CD4-positive, alpha-beta T cell (primary cell): ENCODE measurements around the gene ICAM2. TPM values are rescaled to one million over a fixed set of nuclear protein-coding genes. Genes with fewer than 3 reads are reported as not detected.

ENCODE experiments used
- ATAC-seq: fragments of 200-7000 bp; cut with Tn5 transposase; one replicate; pipeline ENCODE4 v1.10.0; 2022; ENCODE audit warnings: mild to moderate bottlenecking; ENCODE audit not compliant: poor library complexity
- CTCF ChIA-PET: fragments of 350-600 bp; sonication (Branson Sonifier 250); formaldehyde crosslinking; loops from one replicate; lab custom pipeline; 2021; ENCODE audit warnings: antibody characterized with exemption, inconsistent platforms; lab: Charles Lee
- POLR2A ChIA-PET: fragments of 350-600 bp; sonication (Branson Sonifier 250); formaldehyde crosslinking; loops from one replicate; lab custom pipeline; 2021; ENCODE audit warnings: antibody characterized with exemption, inconsistent platforms; lab: Charles Lee
- DNase-seq, 14 experiments: peaks; one replicate each; pipeline ENCODE4 v3.0.0-alpha.2; 2013 to 2020; ENCODE audit warnings: mixed read lengths in 2 of 14
- H3K27ac ChIP-seq, 2 donors: one replicate each; pipeline versions ENCODE4 v1.5.1 to v1.7.0; 2013; ENCODE audit warnings: low read length in 2 of 2, low read depth in 1 of 2, mild to moderate bottlenecking in 1 of 2
- H3K27me3 ChIP-seq, 2 experiments: 1 replicate in 1 of 2; 2 replicates in 1 of 2; pipeline versions ENCODE4 v1.6.1 to v1.7.0; 2013; ENCODE audit warnings: low read length in 2 of 2, control low read depth in 1 of 2, mild to moderate bottlenecking in 1 of 2, moderate library complexity in 1 of 2; ENCODE audit not compliant: insufficient read depth in 2 of 2, control insufficient read depth in 1 of 2
- H3K36me3 ChIP-seq: one replicate; pipeline ENCODE4 v1.6.1; 2013; ENCODE audit warnings: low read length, control low read depth; ENCODE audit not compliant: insufficient read depth
- H3K4me1 ChIP-seq: one replicate; pipeline ENCODE4 v1.6.1; 2013; ENCODE audit warnings: low read length, control low read depth; ENCODE audit not compliant: insufficient read depth
- H3K4me3 ChIP-seq: one replicate; pipeline ENCODE4 v1.5.1; 2013; ENCODE audit warnings: mild to moderate bottlenecking, low read length, moderate library complexity
- H3K9me3 ChIP-seq, 2 experiments: 1 replicate in 1 of 2; 2 replicates in 1 of 2; pipeline versions ENCODE4 v1.6.1 to v1.7.0; 2013; ENCODE audit warnings: low read length in 2 of 2, mild to moderate bottlenecking in 2 of 2, control low read depth in 1 of 2, moderate library complexity in 1 of 2; ENCODE audit not compliant: control insufficient read depth in 1 of 2, insufficient read depth in 1 of 2
- H3K27ac Mint-ChIP-seq: one replicate; pipeline ENCODE4 v1.8.0; 2020; ENCODE audit warnings: mixed read lengths
- H3K27me3 Mint-ChIP-seq: one replicate; pipeline ENCODE4 v1.8.0; 2021; ENCODE audit warnings: mixed read lengths
- H3K36me3 Mint-ChIP-seq: one replicate; pipeline ENCODE4 v1.8.0; 2021; ENCODE audit warnings: low read depth, mixed read lengths
- H3K4me1 Mint-ChIP-seq: one replicate; pipeline ENCODE4 v1.8.0; 2021; ENCODE audit warnings: low read depth, mixed read lengths
- H3K4me3 Mint-ChIP-seq: one replicate; pipeline ENCODE4 v1.8.0; 2020; ENCODE audit warnings: mild to moderate bottlenecking, mixed read lengths
- H3K9me3 Mint-ChIP-seq: one replicate; pipeline ENCODE4 v1.8.0; 2020; ENCODE audit warnings: mixed read lengths
- CTCF ChIP-seq: fragments of 200-600 bp; IDR thresholded peaks from one replicate; pipeline ENCODE4 v1.8.0; 2022; ENCODE audit warnings: antibody characterized with exemption, mild to moderate bottlenecking
- intact Hi-C, 2 experiments: fragments of 100-400 bp; cut with DNase I in 1 of 2; cut with micrococcal nuclease in 1 of 2; formaldehyde crosslinking; loops; one replicate each; pipeline versions ENCODE4 v1.15.1 to v1.9.0; 2023 to 2025; cut with DNase I, micrococcal nuclease
- total RNA-seq, 174 experiments: library from RNA in 2 of 174; stranded (reverse) in 2 of 174; gene quantifications; one replicate each; pipeline ENCODE4 v1.2.3 and lab custom pipeline; 2021 to 2026

The ICAM2 gene
- total RNA-seq, 2 experiments from 2014 or later = 50.6 to 54.7 TPM

- peak overlapping the region; percentile 57 for H3K4me3 Mint-ChIP-seq
- peaks cover 82% of the 10 kb centered on the region for H3K4me1 Mint-ChIP-seq
- peaks cover 50% of the 10 kb centered on the region for H3K4me1 ChIP-seq
- POLR2A ChIA-PET = no interaction called here
- H3K27ac Mint-ChIP-seq = peak overlapping the region; percentile 100
- ATAC-seq = no peak
- no peaks in the 10 kb centered on the region for H3K9me3 ChIP-seq
- no peak for DNase-seq
- H3K36me3 ChIP-seq = peaks cover 27% of the 10 kb centered on the region
- peak overlapping the region; percentile 98 to 99 for H3K27ac ChIP-seq
- H3K4me3 ChIP-seq = peak overlapping the region; percentile 97
- CTCF ChIA-PET = interaction anchor here (3.5 kb wide), 1 partner anchor 12 kb away, joined by 93 read pairs; no protein-coding TSS in a partner anchor
- H3K36me3 Mint-ChIP-seq = peaks cover 68% of the 10 kb centered on the region
- H3K27me3 ChIP-seq = no peaks in the 10 kb centered on the region
- intact Hi-C loops = no loop called here
- no peak for TF ChIP-seq CTCF
- H3K9me3 Mint-ChIP-seq = no peaks in the 10 kb centered on the region
- H3K27me3 Mint-ChIP-seq = no peaks in the 10 kb centered on the region
These were observed 5.0 kb downstream of the ICAM2 start for GRCh38 chr17:64015447-64015846.

GRCh38 chr17:64009571-64010402, 10.6 kb downstream of the ICAM2 start:
- Histone ChIP-seq H3K9me3 (no peaks in the 10 kb centered on the region), H3K27ac (peak overlapping the region in 1 of 2 donors; percentile 10), H3K27me3 (no peaks in the 10 kb centered on the region), H3K4me3 (no peak overlapping the region), H3K4me1 (peaks cover 76% of the 10 kb centered on the region), H3K36me3 (peaks cover 78% of the 10 kb centered on the region)
- TF ChIP-seq CTCF = no peak
- Mint-ChIP-seq H3K4me1 (peaks cover 82% of the 10 kb centered on the region), H3K27me3 (no peaks in the 10 kb centered on the region), H3K36me3 (peaks cover 81% of the 10 kb centered on the region), H3K9me3 (no peaks in the 10 kb centered on the region), H3K27ac (peak overlapping the region; percentile 83), H3K4me3 (no peak overlapping the region)
- CTCF ChIA-PET = interaction anchor here (0.8 to 4.7 kb wide), 3 partner anchors 10 to 19 kb away, joined by 3 to 19 read pairs (median 4); partner anchors contain the start of gene ICAM2
- no peak for DNase-seq
- POLR2A ChIA-PET = interaction anchor here (1.1 to 1.3 kb wide), 2 partner anchors 10 to 12 kb away, joined by 4 to 11 read pairs; partner anchors contain the start of genes ICAM2 and PRR29
- no peak for ATAC-seq
- intact Hi-C loops = no loop called here

GRCh38 chr17:64008830-64009229, 11.6 kb downstream of the ICAM2 start:
- no peak for ATAC-seq

More at GRCh38 chr17:64008830-64009229, 11.6 kb downstream of the ICAM2 start:
- ChIA-PET POLR2A (interaction anchor here (1.1 to 1.3 kb wide), 2 partner anchors 11 kb away, joined by 4 to 11 read pairs; partner anchors contain the start of genes ICAM2 and PRR29), CTCF (interaction anchor here (1.3 to 4.7 kb wide), 2 partner anchors 17 to 20 kb away, joined by 3 to 19 read pairs; no protein-coding TSS in a partner anchor)
- Mint-ChIP-seq H3K27me3 (no peaks in the 10 kb centered on the region), H3K27ac (peak overlapping the region; percentile 83), H3K4me3 (no peak overlapping the region), H3K4me1 (peaks cover 75% of the 10 kb centered on the region), H3K9me3 (no peaks in the 10 kb centered on the region), H3K36me3 (peaks cover 90% of the 10 kb centered on the region)
- TF ChIP-seq CTCF = no peak
- Histone ChIP-seq H3K4me3 (no peak overlapping the region), H3K27me3 (no peaks in the 10 kb centered on the region), H3K4me1 (peaks cover 69% of the 10 kb centered on the region), H3K27ac (no peak overlapping the region), H3K9me3 (no peaks in the 10 kb centered on the region), H3K36me3 (peaks cover 88% of the 10 kb centered on the region)
- no peak for DNase-seq
- intact Hi-C loops = no loop called here
